ENCODE measurements around the gene KRTAP12-3. TPM values are rescaled to one million over a fixed set of nuclear protein-coding genes. Genes with fewer than 3 reads are reported as not detected.

KRTAP12-3 gene
- polyA plus RNA-seq, 2 of the 4 experiments (the other 2 are of a cell fraction): not detected

DNA sequence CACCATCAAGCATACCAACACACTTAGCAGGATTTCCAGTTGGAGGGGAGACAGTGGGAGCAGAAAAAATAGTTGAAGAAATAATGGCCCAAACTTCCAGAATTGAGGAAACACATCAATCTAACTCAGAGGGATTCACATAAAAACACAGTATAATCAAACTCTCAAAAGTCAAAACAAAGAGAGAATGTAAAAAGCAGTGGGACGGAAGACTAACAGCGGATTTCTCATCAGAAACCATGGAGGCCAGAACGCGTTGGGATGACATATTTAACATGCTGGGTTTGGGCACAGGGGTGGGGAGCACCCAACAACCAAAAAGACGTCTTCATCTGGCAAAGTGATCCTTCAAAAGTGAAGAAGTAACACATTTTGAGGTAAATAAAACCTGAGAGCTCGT is 37.8 kb upstream of the KRTAP12-3 start:
- TF ChIP-seq FOXS1 (CRISPR knock-in tag; IDR thresholded peaks at IDR 0.05) (no peak), SMC3 (IDR thresholded peaks at IDR 0.05) (no peak), USF2 (IDR thresholded peaks at IDR 0.05) (no peak), EHF (CRISPR knock-in tag; IDR thresholded peaks at IDR 0.05) (no peak), RARB (CRISPR knock-in tag; IDR thresholded peaks at IDR 0.05) (no peak), KDM1A (IDR thresholded peaks at IDR 0.05; ENCODE audit: low read depth) (no peak), PHF8 (IDR thresholded peaks at IDR 0.05; ENCODE audit: borderline replicate concordance, low read depth) (no peak), SREBF2 (IDR thresholded peaks at IDR 0.05) (no peak), NPAS2 (CRISPR knock-in tag; IDR thresholded peaks at IDR 0.05; ENCODE audit: borderline replicate concordance) (no peak), FOSB (CRISPR knock-in tag; IDR thresholded peaks at IDR 0.05) (no peak), KDM5A (IDR thresholded peaks at IDR 0.05) (no peak), NR3C1 (IDR thresholded peaks at IDR 0.05) (no peak), RFX5 (IDR thresholded peaks at IDR 0.05) (no peak)
- TF ChIP-seq, protein P1, sequence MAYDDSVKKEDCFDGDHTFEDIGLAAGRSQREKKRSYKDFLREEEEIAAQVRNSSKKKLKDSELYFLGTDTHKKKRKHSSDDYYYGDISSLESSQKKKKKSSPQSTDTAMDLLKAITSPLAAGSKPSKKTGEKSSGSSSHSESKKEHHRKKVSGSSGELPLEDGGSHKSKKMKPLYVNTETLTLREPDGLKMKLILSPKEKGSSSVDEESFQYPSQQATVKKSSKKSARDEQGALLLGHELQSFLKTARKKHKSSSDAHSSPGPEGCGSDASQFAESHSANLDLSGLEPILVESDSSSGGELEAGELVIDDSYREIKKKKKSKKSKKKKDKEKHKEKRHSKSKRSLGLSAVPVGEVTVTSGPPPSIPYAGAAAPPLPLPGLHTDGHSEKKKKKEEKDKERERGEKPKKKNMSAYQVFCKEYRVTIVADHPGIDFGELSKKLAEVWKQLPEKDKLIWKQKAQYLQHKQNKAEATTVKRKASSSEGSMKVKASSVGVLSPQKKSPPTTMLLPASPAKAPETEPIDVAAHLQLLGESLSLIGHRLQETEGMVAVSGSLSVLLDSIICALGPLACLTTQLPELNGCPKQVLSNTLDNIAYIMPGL (CRISPR knock-in tag; IDR thresholded peaks at IDR 0.05; ENCODE audit: borderline replicate concordance): no peak
- no peak for FAIRE-seq
- no peak for DNase-seq (ENCODE audit: low read depth in 1 of 2, low spot score in 1 of 2)
- H3K27ac ChIP-seq: no peak overlapping the region
- POLR2A ChIA-PET: no interaction called here
- WGBS (ENCODE audit: missing lambda C conversion rate): 34% methylated on average over 6 of the region's 6 CpGs
- H3K9me3 ChIP-seq: peaks cover 17% of the 10 kb centered on the region; the same call in 1 of the 3 replicates
- no peaks in the 10 kb centered on the region for H3K4me1 ChIP-seq
- no peak overlapping the region for H3K4me3 ChIP-seq
- ATAC-seq: no peak
- H3K4me2 ChIP-seq: no peak overlapping the region
- CTCF ChIA-PET: no interaction called here

GRCh38 chr21:44623575-44623974 is 34.2 kb upstream of the KRTAP12-3 start:
- POLR2A ChIA-PET: no interaction called here
- DNase-seq (ENCODE audit: low read depth in 1 of 2, low spot score in 1 of 2) (no peak), FAIRE-seq (no peak), ATAC-seq (no peak)
- H3K27ac ChIP-seq: no peak overlapping the region
- no peak overlapping the region for H3K4me3 ChIP-seq
- no peak overlapping the region for H3K4me2 ChIP-seq
- CTCF ChIA-PET: no interaction called here
- TF ChIP-seq ATOH8 (CRISPR knock-in tag; IDR thresholded peaks at IDR 0.05; ENCODE audit: low read depth) (no peak), EHF (CRISPR knock-in tag; IDR thresholded peaks at IDR 0.05) (no peak), HEYL (CRISPR knock-in tag; IDR thresholded peaks at IDR 0.05) (no peak), EP300 (IDR thresholded peaks at IDR 0.05) (no peak), CTCF (IDR thresholded peaks at IDR 0.05) (no peak), REST (IDR thresholded peaks at IDR 0.05) (no peak), RAD21 (conservative IDR thresholded peaks at IDR 0.05 in 1 of 2, IDR thresholded peaks at IDR 0.05 in 1 of 2) (no peak), ZC3H11A (IDR thresholded peaks at IDR 0.05) (no peak), TP53 (CRISPR knock-in tag; IDR thresholded peaks at IDR 0.05) (no peak), SMC3 (IDR thresholded peaks at IDR 0.05) (no peak)
- TF ChIP-seq, protein P2, sequence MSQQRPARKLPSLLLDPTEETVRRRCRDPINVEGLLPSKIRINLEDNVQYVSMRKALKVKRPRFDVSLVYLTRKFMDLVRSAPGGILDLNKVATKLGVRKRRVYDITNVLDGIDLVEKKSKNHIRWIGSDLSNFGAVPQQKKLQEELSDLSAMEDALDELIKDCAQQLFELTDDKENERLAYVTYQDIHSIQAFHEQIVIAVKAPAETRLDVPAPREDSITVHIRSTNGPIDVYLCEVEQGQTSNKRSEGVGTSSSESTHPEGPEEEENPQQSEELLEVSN (IDR thresholded peaks at IDR 0.05; ENCODE audit: borderline replicate concordance, low read depth): no peak
- H3K4me1 ChIP-seq: no peaks in the 10 kb centered on the region
- H3K9me3 ChIP-seq: peaks cover 17% of the 10 kb centered on the region; the same call in 2 of the 3 replicates

Data from A549 (cell line).